PC-9 (cell line): ENCODE results near the gene CLASP1.

Experiments
- CTCF ChIP-seq: fragments of 200-600 bp; sonication (generic); conservative IDR thresholded peaks from 2 replicates; pipeline ENCODE4 v1.6.1; 2017; ENCODE audit warnings: mixed run types, antibody characterized with exemption, mild to moderate bottlenecking, moderate library complexity
- EZH2 ChIP-seq: fragments of 200-600 bp; sonication (generic); IDR thresholded peaks from 2 replicates; pipeline ENCODE4 v1.8.0; 2017; ENCODE audit warnings: antibody characterized with exemption, low read depth

DNA sequence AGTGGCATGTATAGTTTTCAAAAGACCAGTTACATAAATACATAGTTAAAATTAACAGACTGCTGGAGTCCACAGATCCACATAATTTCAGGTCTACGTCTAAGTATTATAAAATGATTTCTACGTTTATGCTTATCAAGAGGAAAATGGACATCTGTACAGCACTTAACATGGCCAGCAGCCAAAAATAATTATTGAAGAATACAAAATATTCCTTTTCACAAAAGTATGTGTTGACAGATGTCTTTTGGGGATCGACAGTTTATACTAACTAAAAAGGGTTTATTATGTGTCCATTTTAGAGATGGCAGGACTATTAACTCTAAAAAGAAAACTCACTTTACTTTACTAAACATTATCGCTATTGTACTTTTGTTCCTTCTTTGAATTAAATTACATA, 231.4 kb downstream of the CLASP1 start:
- TF ChIP-seq EZH2 (no peak), CTCF (no peak)
